H1 (cell line): ENCODE results near the gene COL5A3. TPM values are rescaled to one million over a fixed set of nuclear protein-coding genes. Genes with fewer than 3 reads are reported as not detected.

Experiments
- CTCF ChIA-PET: fragments of 300-600 bp; sonication (Branson Sonifier 250); formaldehyde crosslinking; loops from one replicate; lab custom pipeline; 2021; ENCODE audit not compliant: partially characterized antibody; lab: Charles Lee
- POLR2A ChIA-PET: fragments of 300-600 bp; sonication (Branson Sonifier 250); formaldehyde crosslinking; loops from one replicate; lab custom pipeline; 2021; ENCODE audit warnings: inconsistent platforms; ENCODE audit not compliant: partially characterized antibody; lab: Charles Lee
- DNase-seq, 2 experiments: peaks; one replicate each; pipeline versions ENCODE4 v3.0.0 to v3.0.0-alpha.2; 2010 to 2022; ENCODE audit warnings: low spot score in 2 of 2, low read depth in 1 of 2, mixed read lengths in 1 of 2
- FAIRE-seq: peaks from 2 replicates; lab custom pipeline; 2011; peaks lifted over from hg19 to GRCh38; lab: Jason Lieb, UNC
- H2AFZ ChIP-seq: 2 replicates; pipeline ENCODE4 v1.8.1; 2012; ENCODE audit warnings: low read length, inconsistent platforms
- H2AK5ac ChIP-seq: 2 replicates; pipeline ENCODE4 v1.6.1; 2013; ENCODE audit warnings: low read depth, low read length
- H2BK120ac ChIP-seq: replicated peaks from 2 replicates; pipeline ENCODE3; 2013; ENCODE audit warnings: low read depth, low read length, inconsistent platforms
- H2BK12ac ChIP-seq: 2 replicates; pipeline ENCODE4 v1.6.1; 2013; ENCODE audit warnings: low read depth, low read length
- H2BK15ac ChIP-seq: 2 replicates; pipeline ENCODE4 v1.6.1; 2013; ENCODE audit warnings: low read length
- H2BK20ac ChIP-seq: 2 replicates; pipeline ENCODE4 v1.6.1; 2013; ENCODE audit warnings: low read length
- H2BK5ac ChIP-seq: 2 replicates; pipeline ENCODE4 v1.6.1; 2013; ENCODE audit warnings: low read depth, low read length
- H3K14ac ChIP-seq: 2 replicates; pipeline ENCODE4 v1.6.1; 2013; ENCODE audit warnings: inconsistent platforms; ENCODE audit not compliant: insufficient read length
- H3K18ac ChIP-seq: 2 replicates; pipeline ENCODE4 v1.6.1; 2013; ENCODE audit warnings: low read length; ENCODE audit errors: extremely low read depth
- H3K23ac ChIP-seq: 2 replicates; pipeline ENCODE4 v1.6.1; 2013; ENCODE audit warnings: inconsistent platforms; ENCODE audit not compliant: insufficient read length
- H3K23me2 ChIP-seq: 2 replicates; pipeline ENCODE4 v1.6.1; 2013; ENCODE audit warnings: low read depth, low read length
- H3K27ac ChIP-seq: 2 replicates; pipeline ENCODE4 v1.6.1; 2011; ENCODE audit warnings: low read depth, low read length, inconsistent platforms
- H3K27me3 ChIP-seq, 4 experiments: replicated peaks in 1 of 4; 1 replicate in 1 of 4; 2 replicates in 3 of 4; pipeline versions ENCODE4 v1.6.1 to v1.8.1; 2011 to 2013; ENCODE audit warnings: low read length in 3 of 4, mild to moderate bottlenecking in 3 of 4, inconsistent platforms in 2 of 4, mixed read lengths in 2 of 4, moderate library complexity in 1 of 4; ENCODE audit not compliant: control insufficient read depth in 3 of 4, insufficient read depth in 3 of 4; ENCODE audit errors: extremely low read depth in 1 of 4
- H3K36me3 ChIP-seq, 4 experiments: 2 replicates each; pipeline versions ENCODE4 v1.6.1 to v1.8.1; 2011 to 2013; ENCODE audit warnings: mild to moderate bottlenecking in 4 of 4, low read length in 3 of 4, moderate library complexity in 2 of 4, control low read depth in 1 of 4, inconsistent platforms in 1 of 4; ENCODE audit not compliant: insufficient read depth in 4 of 4, control insufficient read depth in 2 of 4
- H3K4ac ChIP-seq: replicated peaks from 2 replicates; pipeline ENCODE3; 2013; ENCODE audit warnings: low read length, low read depth, mixed read lengths, inconsistent platforms; ENCODE audit not compliant: insufficient read length
- H3K4me1 ChIP-seq, 4 experiments: replicated peaks in 1 of 4; 1 replicate in 1 of 4; 2 replicates in 3 of 4; pipeline versions ENCODE4 v1.6.1 to v1.8.1; 2011 to 2013; ENCODE audit warnings: low read length in 3 of 4, inconsistent platforms in 2 of 4, mixed read lengths in 1 of 4; ENCODE audit not compliant: insufficient read depth in 4 of 4, control insufficient read depth in 3 of 4
- H3K4me2 ChIP-seq, 2 experiments: 2 replicates each; pipeline versions ENCODE4 v1.6.1 to v1.8.1; 2011 to 2013; ENCODE audit warnings: low read depth in 2 of 2, low read length in 2 of 2, control low read depth in 1 of 2, inconsistent platforms in 1 of 2, mild to moderate bottlenecking in 1 of 2; ENCODE audit not compliant: insufficient read depth in 1 of 2
- H3K4me3 ChIP-seq, 4 experiments: fragments of 200-600, 300-600 bp in 1 of 4; sonication (generic), shearing (Covaris generic), sonication (Bioruptor Twin) in 1 of 4; 2 replicates each; pipeline versions ENCODE4 v1.5.1 to v1.8.1; 2011 to 2016; ENCODE audit warnings: low read length in 4 of 4, low read depth in 3 of 4, control low read depth in 2 of 4, inconsistent platforms in 2 of 4, mild to moderate bottlenecking in 2 of 4, mixed read lengths in 1 of 4, moderate library complexity in 1 of 4; ENCODE audit not compliant: insufficient read depth in 2 of 4; ENCODE audit errors: extremely low read depth in 1 of 4
- H3K56ac ChIP-seq: replicated peaks from 2 replicates; pipeline ENCODE3; 2013; ENCODE audit warnings: low read depth, mild to moderate bottlenecking, mixed read lengths, low read length, inconsistent platforms; ENCODE audit not compliant: insufficient read length
- H3K79me1 ChIP-seq: 2 replicates; pipeline ENCODE4 v1.6.1; 2013; ENCODE audit warnings: low read depth, low read length, control low read depth
- H3K79me2 ChIP-seq, 2 experiments: 2 replicates each; pipeline versions ENCODE4 v1.6.1 to v1.8.1; 2012 to 2013; ENCODE audit warnings: low read length in 2 of 2, mild to moderate bottlenecking in 2 of 2, inconsistent platforms in 1 of 2; ENCODE audit not compliant: insufficient read depth in 2 of 2, control insufficient read depth in 1 of 2
- H3K9ac ChIP-seq, 4 experiments: replicated peaks in 1 of 4; 1 replicate in 1 of 4; 2 replicates in 3 of 4; pipeline versions ENCODE4 v1.6.1 to v1.8.1; 2011 to 2013; ENCODE audit warnings: low read depth in 3 of 4, low read length in 3 of 4, control low read depth in 2 of 4, mild to moderate bottlenecking in 2 of 4, moderate library complexity in 2 of 4, inconsistent platforms in 1 of 4; ENCODE audit errors: extremely low read depth in 1 of 4
- H3K9me3 ChIP-seq, 2 experiments: 2 replicates each; pipeline versions ENCODE4 v1.6.1 to v1.8.1; 2012 to 2013; ENCODE audit warnings: mild to moderate bottlenecking in 2 of 2, moderate library complexity in 2 of 2, control low read depth in 1 of 2, inconsistent platforms in 1 of 2, low read depth in 1 of 2, low read length in 1 of 2, mixed read lengths in 1 of 2; ENCODE audit not compliant: insufficient read depth in 2 of 2
- H4K20me1 ChIP-seq, 2 experiments: replicated peaks in 1 of 2; 2 replicates each; pipeline versions ENCODE3 to v1.8.1; 2011 to 2013; ENCODE audit warnings: inconsistent platforms in 2 of 2, low read length in 2 of 2, mild to moderate bottlenecking in 1 of 2; ENCODE audit not compliant: insufficient read depth in 2 of 2, control insufficient read depth in 1 of 2
- H4K5ac ChIP-seq: 2 replicates; pipeline ENCODE4 v1.6.1; 2013; ENCODE audit warnings: low read length, low read depth, mixed read lengths, inconsistent platforms; ENCODE audit not compliant: insufficient read length
- H4K8ac ChIP-seq: 2 replicates; pipeline ENCODE4 v1.8.0; 2013; ENCODE audit warnings: mild to moderate bottlenecking, moderate library complexity, low read length, inconsistent platforms; ENCODE audit not compliant: insufficient read depth; ENCODE audit errors: extremely low read depth
- H4K91ac ChIP-seq: replicated peaks from 2 replicates; pipeline ENCODE3; 2013; ENCODE audit warnings: low read length, mixed read lengths, inconsistent platforms; ENCODE audit not compliant: insufficient read length
- PHF8 ChIP-seq: fragments of 200-600 bp; sonication (generic); conservative IDR thresholded peaks from 2 replicates; pipeline ENCODE4 v1.7.1; 2012; ENCODE audit warnings: low read depth, mild to moderate bottlenecking, inconsistent platforms, low read length, moderate library complexity
- SIN3A ChIP-seq, 2 experiments: IDR thresholded peaks in 1 of 2; conservative IDR thresholded peaks in 1 of 2; 2 replicates each; pipeline ENCODE4 v1.6.1; 2011 to 2012; ENCODE audit warnings: low read length in 2 of 2, improper control_type of control experiment in 1 of 2, low read depth in 1 of 2, mild to moderate bottlenecking in 1 of 2
- SUZ12 ChIP-seq: fragments of 200-600 bp; sonication (generic); IDR thresholded peaks from 2 replicates; pipeline ENCODE4 v1.6.1; 2012; ENCODE audit warnings: mild to moderate bottlenecking, inconsistent platforms, low read length, moderate library complexity, mixed read lengths
- WGBS, 2 experiments: shearing (Covaris generic) in 1 of 2; methylation state at CpG; one replicate each; pipeline versions ENCODE4 v1.1.6 to v1.1.7; 2013 to 2015; ENCODE audit warnings: low lambda C conversion rate in 2 of 2, mixed read lengths in 2 of 2, inconsistent platforms in 1 of 2, low coverage in 1 of 2, missing lambda C conversion rate in 1 of 2; ENCODE audit not compliant: insufficient replicate concordance in 2 of 2, insufficient coverage in 1 of 2, insufficient read length in 1 of 2; ENCODE audit errors: extremely low coverage in 1 of 2, missing lambda C conversion rate in 1 of 2; 5-methylcytosine and 5-hydroxymethylcytosine counted together
- polyA plus RNA-seq, 7 experiments: library from polyadenylated mRNA; depleted of rRNA in 3 of 7; stranded (reverse) in 5 of 7; unstranded in 2 of 7; fragments of >200 nt in 5 of 7; fragments of 200-250 nt in 2 of 7; gene quantifications; 1 replicate in 5 of 7; 2 replicates in 1 of 7; 4 replicates in 1 of 7; pipeline versions ENCODE4 v1.2.1 to v1.2.3, GENCODE V29; 2011 to 2013; ENCODE audit warnings: missing spikeins in 2 of 7, mixed read lengths in 2 of 7
- total RNA-seq: library from RNA; stranded (reverse); fragmentation: NEBNext Ultra II Directional; extraction: Animal tissue kit (Norgen Biotek cat#: 25700); gene quantifications from 2 replicates; pipeline ENCODE4 v1.2.1, GENCODE V29; 2021

The COL5A3 gene
- total and polyA plus RNA-seq, 2 of the 8 experiments (the other 6 are each of a cell fraction or from before 2014, with no cell fraction given), result 0.67 to 0.74 TPM

- Histone ChIP-seq H4K91ac (no peak overlapping the region), H3K23ac (no peak overlapping the region), H3K9me3 (no peaks in the 10 kb centered on the region), H3K4me2 (no peak overlapping the region), H4K5ac (no peak overlapping the region), H4K8ac (no peak overlapping the region), H2BK12ac (no peak overlapping the region), H3K56ac (no peak overlapping the region), H3K14ac (no peak overlapping the region), H3K9ac (no peak overlapping the region), H3K23me2 (no peaks in the 10 kb centered on the region), H4K20me1 (no peaks in the 10 kb centered on the region), H2BK20ac (no peak overlapping the region), H2AK5ac (no peak overlapping the region), H3K27ac (no peak overlapping the region)
- 93% methylated on average over 3 of the region's 3 CpGs; no CpG with 5 or more reads in 1 of the 2 experiments for WGBS, 2 experiments
- FAIRE-seq (no peak), DNase-seq (no peak)
- POLR2A ChIA-PET, result interaction anchor here (0.8 kb wide), 1 partner anchor 9 kb away, joined by 3 read pairs; no protein-coding TSS in a partner anchor
- no peak for TF ChIP-seq SIN3A (conservative IDR thresholded peaks at IDR 0.05 in 1 of 2, IDR thresholded peaks at IDR 0.05 in 1 of 2; ENCODE audit: low read depth in 1 of 2, low read length in 2 of 2)
- no peak for TF ChIP-seq PHF8
- TF ChIP-seq SUZ12, result no peak
- TF ChIP-seq, all 59 proteins: peak for 0
- H3K18ac ChIP-seq, result no peak overlapping the region
- H2AFZ ChIP-seq, result no peak overlapping the region
- no peaks in the 10 kb centered on the region; a peak in 3 of 7 replicates for H3K27me3 ChIP-seq
- peaks cover 3 to 19% (median 3%) of the 10 kb centered on the region in 4 experiments; a peak in 5 of 7 replicates for H3K4me1 ChIP-seq
- H2BK15ac ChIP-seq, result no peak overlapping the region
- H3K36me3 ChIP-seq, result no peaks in the 10 kb centered on the region
- CTCF ChIA-PET, result interaction anchor here (0.7 to 2.6 kb wide), 3 partner anchors 26 to 517 kb away, joined by 3 to 6 read pairs (median 3); no protein-coding TSS in a partner anchor
- no peak overlapping the region for H2BK120ac ChIP-seq
- H3K4me3 ChIP-seq, result no peak overlapping the region
- H3K4ac ChIP-seq, result no peak overlapping the region
- H2BK5ac ChIP-seq, result no peak overlapping the region
- no peaks in the 10 kb centered on the region for H3K79me2 ChIP-seq
- no peaks in the 10 kb centered on the region for H3K79me1 ChIP-seq
Observed at GRCh38 chr19:9956956-9957355, 53.3 kb downstream of the COL5A3 start.
